Suppressor macrophage treated with lipopolysaccharide for 1 hour (primary cell): ENCODE data around the gene MRGPRX4.
A peak's percentile ranks its signal among the peaks of the same experiment; 100 is the strongest.
"Not testable (repeated sequence)": the region's sequence is repeated elsewhere in the genome, so short reads cannot be mapped to it uniquely, and the experiment has no call there.

Experiments used
- DNase-seq, 3 donors: peaks; one replicate each; pipeline ENCODE4 v3.0.0-alpha.2; 2020 to 2022

Gene MRGPRX4

DNA sequence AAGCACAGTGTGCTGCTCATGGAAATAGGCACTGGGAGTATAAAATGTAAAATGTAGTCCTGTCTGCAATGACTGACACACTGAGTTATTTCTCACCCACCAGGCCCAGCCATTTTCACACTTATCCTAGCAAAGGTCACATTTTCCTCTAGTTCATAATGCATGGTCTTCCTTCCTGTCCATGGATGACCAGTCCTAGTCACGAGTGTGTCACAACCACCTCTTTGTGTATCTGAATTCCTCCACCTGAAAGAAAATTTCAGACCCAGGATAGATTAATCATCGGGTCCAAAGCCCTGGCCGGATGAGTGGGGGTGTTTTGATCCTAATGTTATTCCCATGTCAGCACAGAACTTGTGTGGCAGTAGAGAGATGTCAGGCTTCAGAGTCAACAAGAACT is at the start of gene MRGPRX4:
Gene MRGPRX4, plus strand, starts transcription at position 172 of the 400 bp plus-strand sequence. CDS start 420 bp downstream, outside the sequence.
- DNase-seq = no peak

DNA sequence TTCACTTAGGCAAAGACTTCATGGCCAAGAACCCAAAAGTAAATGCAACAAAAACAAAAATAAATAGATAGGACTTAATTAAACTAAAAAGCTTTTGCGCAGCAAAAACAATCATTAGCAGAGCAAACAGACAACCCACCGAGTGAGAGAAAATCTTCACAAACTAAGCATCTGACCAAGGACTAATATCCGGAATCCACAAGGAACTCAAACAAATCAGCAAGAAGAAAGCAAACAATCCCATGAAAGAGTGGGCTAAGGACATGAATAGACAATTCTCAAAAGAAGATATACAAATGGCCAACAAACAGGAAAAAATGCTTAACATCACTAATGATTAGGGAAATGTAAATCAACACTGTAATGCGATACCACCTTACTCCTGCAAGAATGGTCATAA is 41.5 kb upstream of the MRGPRX4 start:
- DNase-seq = not testable (repeated sequence)

DNA sequence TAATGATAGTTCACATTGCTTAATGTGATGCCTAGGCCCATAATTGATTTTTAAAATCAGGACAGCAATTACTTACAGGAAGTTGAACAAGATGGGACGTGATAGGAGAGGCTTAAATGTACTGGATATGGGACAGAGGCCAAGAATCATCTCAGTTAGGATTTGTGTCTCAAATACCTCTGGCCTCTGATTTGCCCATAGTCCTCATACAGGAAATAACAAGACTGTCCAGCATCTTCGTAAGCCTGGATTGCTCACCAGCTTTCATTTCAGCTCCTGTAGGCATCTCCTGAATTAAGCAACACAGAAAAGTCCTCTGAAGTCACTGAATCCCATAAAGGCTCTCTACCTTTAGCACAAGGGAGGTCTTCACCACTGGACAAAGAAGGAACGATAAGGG is 40.3 kb upstream of the MRGPRX4 start, which contains the start of gene MRGPRX3:
Gene MRGPRX3, plus strand, starts transcription at position 231 of the 400 bp plus-strand sequence. CDS start 4,632 bp downstream, outside the sequence.
- DNase-seq = peak in 1 of 3 donors; percentile 11

DNA sequence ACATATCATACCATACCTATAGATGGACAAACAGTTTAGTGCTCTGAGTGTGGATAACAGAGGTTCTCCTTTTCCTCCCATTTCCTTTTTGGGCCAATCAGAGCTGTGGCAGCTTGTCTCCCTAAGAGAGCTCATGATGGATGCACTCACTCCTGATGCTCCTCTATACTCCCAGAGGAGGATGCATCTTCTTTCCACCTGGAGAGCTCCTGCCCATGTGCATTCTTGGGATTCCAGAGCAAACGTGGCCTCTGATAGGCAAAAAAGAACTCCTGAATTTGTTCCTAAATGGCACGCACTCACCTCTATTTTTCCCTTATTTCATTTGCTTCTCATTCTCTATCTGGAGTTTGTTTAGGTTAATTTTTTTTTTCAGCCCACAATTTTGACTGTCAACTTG is 37.3 kb upstream of the MRGPRX4 start:
- no peak for DNase-seq

DNA sequence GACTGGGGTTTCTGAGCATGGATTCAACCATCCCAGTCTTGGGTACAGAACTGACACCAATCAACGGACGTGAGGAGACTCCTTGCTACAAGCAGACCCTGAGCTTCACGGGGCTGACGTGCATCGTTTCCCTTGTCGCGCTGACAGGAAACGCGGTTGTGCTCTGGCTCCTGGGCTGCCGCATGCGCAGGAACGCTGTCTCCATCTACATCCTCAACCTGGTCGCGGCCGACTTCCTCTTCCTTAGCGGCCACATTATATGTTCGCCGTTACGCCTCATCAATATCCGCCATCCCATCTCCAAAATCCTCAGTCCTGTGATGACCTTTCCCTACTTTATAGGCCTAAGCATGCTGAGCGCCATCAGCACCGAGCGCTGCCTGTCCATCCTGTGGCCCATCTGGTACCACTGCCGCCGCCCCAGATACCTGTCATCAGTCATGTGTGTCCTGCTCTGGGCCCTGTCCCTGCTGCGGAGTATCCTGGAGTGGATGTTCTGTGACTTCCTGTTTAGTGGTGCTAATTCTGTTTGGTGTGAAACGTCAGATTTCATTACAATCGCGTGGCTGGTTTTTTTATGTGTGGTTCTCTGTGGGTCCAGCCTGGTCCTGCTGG is 35.3 kb upstream of the MRGPRX4 start:
- DNase-seq = no peak

DNA sequence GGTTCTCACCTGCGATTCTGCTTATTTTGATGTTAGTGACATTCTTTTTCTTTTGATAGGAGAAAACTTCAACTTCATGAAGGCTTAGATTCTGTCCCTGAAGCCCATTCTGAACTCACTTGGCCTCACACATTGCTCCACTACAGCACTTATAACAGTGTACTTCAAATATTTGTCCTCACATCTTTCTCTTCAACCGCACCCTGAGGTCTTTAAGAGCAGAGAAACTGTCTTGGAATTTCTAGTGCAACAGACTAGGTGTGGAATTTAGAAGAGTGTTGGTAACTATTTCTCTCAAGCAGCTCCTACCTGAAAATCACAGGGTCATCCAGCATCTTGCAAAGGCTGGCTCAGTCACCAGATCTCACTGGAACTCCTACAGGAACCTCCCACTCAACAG is 32.5 kb upstream of the MRGPRX4 start:
- no peak for DNase-seq

DNA sequence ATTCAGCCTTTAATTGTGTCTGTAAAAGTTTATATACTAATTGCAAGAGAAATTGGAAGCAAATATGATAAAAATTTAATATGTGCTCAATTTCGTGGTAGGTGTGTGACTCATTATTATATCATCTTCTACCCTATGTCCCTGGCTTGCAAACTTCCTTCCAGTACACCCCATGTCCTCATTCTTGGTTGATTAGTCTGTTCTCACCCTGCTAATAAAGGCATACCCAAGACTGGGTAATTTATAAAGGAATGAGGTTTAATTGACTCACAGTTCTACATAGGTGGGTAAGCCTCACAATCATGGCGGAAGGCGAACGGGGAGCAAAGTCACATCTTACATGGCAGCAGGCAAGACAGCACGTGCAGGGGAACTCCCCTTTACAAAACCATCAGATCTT is 28.4 kb upstream of the MRGPRX4 start:
- DNase-seq = peak in 1 of 3 donors; percentile 3

DNA sequence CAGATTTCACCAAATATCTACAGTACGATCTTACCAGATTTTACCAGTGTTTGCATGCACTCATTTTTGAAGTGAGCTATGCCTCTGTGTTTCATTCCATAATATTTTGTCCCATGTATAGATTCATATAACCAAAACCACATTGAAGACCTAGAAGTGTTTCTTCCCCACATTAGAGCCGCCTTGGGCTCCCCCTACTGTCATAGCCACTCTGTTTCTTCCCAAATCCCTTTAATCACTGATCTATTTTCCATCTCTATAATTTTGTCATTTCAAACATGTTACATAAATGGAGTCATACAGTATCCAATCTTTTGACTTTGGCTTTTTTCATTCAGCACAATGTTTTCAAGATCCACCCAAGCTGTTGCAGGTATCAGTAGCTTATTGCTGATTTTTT is 27.6 kb upstream of the MRGPRX4 start:
- peak in 1 of 3 donors; percentile 2 for DNase-seq

DNA sequence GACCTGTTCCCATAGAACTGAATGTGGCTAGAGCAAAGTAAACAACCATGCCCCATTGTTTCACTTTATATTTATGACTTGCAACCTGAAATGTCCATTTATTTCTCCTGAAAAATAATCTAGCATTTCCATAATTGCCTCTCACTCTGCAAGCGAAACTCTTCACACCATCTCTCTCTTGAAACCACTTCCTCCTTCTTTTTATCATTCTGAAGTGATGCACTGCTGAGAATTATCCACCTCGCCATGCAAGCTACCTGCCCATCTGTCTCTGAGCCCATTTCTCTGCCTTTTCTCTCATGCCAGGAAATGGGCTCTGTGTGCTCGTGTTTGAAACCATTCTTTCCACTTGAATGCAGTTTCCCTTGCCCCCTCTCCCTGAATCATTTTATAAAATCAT is 26.8 kb upstream of the MRGPRX4 start:
- no peak for DNase-seq

DNA sequence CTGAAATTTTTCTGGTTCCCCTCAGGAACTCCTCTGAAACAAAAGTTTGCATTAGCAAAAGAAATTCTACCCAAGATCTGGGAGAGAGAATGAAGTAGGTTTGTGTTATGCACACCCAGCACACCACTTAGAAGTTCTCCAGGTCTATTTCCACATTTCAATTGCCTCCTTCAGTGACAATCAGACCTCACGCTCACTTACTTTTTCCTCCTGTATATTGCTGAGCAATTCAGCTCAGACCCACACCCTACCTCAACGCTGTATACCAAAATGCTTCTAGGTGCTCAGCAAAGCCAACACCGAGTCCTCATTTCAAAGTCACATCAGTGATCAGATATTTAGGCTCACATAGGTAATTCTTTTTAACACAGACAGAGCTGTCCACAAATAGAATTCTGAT is 21.1 kb upstream of the MRGPRX4 start:
- DNase-seq = no peak

DNA sequence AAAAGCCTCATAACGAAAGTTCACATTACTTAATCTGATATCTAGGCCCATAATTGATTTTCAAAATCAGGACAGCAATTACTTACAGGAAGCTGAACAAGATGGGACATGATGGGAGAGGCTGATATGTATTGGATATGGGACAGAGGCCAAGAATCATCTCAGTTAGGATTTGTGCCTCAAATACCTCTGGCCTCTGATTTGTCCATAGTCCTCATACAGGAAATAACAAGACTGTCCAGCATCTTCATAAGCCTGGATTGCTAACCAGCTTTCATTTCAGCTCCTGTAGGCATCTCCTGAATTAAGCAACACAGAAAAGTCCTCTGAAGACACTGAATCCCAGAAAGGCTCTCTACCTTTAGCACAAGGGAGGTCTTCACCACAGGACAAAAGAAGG is 4.3 kb upstream of the MRGPRX4 start:
- no peak for DNase-seq

DNA sequence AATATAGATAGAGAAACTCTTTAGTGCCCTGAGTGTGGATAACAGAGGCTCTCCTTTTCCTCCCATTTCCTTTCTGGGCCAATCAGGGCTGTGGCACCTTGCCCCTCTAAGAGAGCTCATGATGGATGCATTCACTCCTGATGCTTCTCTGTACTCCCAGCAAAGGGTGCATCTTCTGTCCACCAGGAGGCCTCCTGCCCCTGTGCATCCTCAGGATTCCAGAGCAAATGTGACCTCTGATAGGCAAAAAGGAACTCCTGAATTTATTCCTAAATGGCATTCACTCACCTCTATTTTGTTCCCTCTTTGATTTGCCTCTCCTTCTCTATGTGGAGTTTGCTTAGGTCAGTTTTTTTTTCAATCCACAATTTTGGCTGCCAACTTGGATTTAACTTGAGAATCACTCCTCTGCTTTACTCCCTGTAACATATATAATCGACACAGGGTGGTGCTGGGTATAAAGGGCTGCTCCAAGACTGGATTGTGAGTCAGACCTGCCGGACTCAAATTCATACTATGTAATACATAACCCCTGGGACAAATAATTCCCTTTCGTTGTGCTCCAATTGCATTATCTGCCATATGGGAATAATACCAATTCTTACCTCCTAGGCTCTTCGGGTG is 1.1 kb upstream of the MRGPRX4 start:
- peak; percentile 21 to 61 (median 40) for DNase-seq

DNA sequence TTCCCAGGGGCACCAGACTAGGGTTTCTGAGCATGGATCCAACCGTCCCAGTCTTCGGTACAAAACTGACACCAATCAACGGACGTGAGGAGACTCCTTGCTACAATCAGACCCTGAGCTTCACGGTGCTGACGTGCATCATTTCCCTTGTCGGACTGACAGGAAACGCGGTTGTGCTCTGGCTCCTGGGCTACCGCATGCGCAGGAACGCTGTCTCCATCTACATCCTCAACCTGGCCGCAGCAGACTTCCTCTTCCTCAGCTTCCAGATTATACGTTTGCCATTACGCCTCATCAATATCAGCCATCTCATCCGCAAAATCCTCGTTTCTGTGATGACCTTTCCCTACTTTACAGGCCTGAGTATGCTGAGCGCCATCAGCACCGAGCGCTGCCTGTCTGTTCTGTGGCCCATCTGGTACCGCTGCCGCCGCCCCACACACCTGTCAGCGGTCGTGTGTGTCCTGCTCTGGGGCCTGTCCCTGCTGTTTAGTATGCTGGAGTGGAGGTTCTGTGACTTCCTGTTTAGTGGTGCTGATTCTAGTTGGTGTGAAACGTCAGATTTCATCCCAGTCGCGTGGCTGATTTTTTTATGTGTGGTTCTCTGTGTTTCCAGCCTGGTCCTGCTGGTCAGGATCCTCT is 709 bp downstream of the MRGPRX4 start:
- DNase-seq = no peak

DNA sequence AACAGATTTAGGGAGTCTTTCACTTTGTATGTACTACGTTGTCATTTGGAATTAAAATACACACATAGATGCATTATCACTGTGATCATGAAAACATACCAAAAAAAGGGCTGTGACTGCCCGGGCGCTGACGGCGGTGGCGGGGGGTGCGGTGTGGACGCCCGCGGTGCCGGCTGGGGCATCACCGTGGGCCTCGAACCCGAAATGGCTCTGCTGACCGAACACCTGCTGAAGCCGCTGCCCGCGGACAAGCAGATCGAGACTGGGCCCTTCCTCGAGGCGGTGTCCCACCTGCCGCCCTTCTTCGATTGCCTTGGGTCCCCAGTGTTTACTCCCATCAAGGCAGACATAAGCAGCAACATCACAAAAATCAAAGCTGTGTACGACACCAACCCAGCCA is 16.2 kb downstream of the MRGPRX4 start:
- DNase-seq = no peak

DNA sequence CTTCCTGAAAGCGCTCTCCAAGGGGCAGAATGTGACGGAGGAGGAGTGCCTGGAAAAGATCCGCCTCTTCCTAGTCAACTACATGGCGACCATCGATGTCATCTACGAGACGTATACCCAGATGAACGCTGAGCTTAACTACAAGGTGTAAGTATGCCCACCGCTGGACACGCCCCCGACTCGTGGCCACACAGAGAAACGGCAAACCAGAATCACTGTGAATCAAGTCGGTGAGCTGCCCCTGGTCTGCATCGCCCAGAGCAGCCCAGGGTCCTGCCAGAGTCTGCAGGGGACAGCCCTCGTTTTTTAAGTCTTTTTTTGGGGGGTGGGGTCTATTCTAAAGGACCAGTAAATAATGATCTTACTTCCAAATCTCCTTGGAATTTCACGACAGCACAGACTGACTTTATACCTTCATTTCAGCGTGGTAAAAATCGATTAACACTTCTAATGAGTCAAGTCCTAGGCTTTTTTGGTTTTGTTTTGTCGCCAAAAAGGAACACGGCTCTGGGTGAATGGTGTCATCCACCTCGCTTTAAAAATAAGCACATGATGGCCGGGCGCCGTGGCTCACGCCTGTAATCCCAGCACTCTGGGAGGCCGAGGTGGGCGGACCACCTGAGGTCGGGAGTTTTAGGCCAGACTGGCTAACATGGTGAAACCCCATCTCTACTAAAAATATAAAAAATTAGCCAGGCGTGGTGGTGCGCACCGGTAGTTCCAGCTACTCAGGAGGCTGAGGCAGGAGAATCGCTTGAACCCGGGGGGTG is 17.0 kb downstream of the MRGPRX4 start:
- DNase-seq = not testable (repeated sequence)

DNA sequence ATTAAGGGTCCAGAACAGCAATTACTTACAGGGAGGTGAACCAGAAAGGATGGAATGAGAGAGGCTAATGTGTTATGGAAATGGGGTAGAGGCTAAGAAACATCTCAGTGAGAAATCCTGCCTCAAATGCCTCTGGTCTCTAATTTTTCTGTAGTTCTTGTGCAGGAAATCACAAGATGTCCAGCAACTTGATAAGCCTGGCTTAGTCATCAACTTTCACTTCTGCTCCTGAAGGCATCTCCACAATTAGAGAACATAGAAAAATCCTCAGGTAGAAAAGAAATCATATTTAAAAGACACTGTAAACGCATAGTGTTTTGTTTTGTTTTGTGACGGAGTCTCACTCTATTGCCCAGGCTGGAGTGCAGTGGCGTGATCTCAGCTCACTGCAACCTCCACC is 18.7 kb downstream of the MRGPRX4 start:
- DNase-seq = peak; percentile 33 to 49 (median 44)

DNA sequence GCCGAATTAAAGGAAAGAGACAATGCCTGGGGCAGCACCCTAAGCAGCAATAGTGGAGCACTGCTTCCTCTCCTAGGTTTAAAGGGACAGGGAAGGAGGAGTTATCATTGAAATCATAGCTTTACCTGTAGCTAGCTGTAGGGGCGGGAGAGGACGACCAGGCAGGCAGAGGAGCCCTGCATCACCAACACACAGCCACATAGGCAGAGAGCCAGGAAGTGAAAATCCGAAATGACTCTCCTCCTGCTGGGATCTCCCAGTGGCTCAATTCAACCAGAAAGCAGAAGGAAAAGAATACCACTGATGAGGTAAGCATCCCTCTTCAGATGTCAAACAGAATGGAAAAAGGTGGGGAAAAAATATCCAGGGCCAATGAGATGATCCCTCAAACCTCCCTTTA is 20.4 kb downstream of the MRGPRX4 start:
- peak; percentile 48 to 64 (median 55) for DNase-seq

DNA sequence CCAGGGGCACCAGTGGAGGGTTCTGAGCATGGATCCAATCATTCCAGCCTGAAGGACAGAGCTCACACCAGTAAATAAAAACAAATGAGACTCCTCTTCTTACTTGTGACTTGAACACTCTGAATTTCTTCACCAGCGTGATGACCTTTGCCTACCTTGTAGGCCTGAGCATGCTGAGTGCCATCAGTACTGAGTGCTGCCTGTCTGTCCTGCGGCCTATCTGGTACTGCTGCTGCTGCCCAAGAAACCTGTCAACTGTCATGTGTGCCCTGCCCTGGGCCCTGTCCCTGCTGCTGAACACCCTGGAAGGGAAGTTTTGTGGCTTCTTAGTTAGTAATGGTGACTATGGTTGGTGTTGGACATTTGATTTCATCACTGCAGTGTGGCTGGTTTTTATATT is 23.9 kb downstream of the MRGPRX4 start:
- DNase-seq = no peak

DNA sequence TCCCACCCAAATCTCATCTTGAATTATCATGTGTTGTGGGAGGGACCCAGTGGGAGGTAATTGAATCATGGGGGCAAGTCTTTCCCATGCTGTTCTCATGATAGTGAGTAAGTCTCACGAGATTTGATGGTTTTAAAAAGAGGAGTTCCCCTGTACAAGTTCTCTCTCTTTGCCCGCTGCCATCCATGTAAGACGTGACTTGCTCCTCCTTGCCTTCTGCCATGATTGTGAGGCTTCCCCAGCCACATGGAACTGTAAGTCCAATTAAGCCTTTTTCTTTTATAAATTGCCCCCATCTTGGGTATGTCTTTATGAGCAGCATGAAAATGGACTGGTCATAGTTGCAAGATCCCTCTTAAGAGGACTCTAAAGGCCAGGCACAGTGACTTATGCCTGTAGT is 25.1 kb downstream of the MRGPRX4 start:
- not testable (repeated sequence) for DNase-seq

DNA sequence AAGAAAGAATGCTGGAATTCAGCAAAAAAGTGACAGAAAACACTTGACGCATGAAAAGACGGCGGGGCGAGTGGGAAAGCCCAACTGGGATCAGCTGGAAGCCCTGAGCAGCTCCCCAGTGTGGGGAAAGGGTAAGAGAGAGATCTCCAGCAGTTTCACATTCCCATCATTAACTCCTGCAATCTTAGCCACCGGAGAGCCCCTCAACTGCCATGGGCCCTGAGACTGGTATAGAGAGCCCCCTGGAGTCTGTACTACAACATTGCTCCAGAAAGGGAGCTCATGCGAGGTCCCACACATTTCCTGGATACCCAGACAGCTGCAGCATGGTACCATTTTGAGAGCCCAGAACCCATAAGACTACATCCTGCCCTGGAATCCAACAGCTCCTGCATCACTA is 31.1 kb downstream of the MRGPRX4 start:
- DNase-seq = peak; percentile 31 to 38 (median 32)

DNA sequence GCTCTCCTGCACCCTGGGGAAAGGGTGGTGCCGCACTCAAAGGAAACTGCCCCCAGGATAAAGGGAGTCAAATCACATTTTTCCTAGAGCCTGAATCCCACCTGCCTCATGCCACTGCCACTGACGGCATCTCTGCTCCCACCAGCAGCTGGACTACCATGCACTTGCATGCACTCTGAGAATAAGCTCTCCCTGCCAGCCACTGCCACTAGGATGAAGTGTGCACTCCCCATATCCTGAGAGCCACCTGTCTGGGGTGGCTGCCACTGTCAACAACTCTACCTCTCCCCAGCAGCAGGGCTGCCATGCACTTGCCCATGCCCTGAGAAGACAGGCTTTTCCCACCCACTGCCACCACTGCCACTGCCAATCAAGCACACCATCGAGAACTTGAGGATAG is 31.6 kb downstream of the MRGPRX4 start:
- no peak for DNase-seq

DNA sequence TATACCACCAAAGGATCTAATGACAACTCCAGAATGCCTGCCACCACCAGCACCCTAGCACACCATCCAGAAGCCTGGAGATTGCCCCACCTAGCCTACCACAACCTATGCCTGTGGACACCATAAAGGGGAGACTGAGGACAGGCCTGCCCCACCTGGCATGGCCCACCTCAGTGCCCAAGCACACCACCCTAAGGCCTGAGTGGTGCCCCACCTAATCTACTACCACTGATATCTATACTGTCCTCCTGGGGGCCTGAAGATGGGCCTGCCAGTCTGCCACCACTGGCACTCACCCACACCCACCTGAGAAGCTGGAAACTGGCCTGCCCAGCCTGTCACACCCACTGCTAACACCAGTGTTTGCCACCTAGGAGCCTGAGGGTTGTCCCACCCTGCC is 32.1 kb downstream of the MRGPRX4 start:
- no peak for DNase-seq

DNA sequence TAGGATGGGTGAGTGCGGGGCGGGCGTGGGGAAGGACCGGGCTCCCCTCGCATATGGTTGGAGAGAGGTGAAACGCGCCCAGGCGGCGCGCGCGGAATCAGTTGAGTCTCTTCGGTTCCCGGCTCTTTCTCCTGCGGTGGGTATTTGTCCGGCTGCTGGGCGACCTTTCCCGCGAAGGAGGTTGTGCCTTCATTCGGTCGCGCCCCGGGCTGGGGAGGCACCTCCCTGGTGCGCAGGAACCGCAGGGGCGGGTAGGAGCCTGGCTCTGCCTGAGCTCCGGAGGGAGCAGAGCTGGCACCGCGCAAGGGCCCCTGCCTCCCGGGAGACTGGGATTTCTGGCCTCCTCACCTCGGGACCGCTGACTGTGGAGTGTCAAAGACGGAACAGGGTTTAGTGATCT is 36.4 kb downstream of the MRGPRX4 start:
- no peak for DNase-seq
